ENCODE results near the gene F13A1.

DNA sequence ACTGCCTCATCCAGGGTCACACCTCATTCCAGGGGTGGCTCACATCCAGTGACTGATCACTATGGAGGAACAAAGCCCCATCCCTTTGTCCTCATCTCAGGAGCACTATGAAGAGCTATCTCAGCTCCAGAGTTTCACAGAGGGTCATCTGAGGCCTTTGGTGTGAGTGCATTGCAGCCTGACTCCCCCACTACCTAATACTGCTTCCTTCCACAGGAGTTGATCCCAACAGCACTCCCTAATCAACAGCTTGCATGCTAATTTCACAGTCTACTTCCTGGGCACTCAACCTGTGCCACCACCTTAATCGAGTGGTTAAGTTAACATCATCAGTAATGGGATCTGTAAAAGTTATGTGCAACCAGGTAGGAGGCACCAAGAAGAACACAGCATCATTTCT, 37.7 kb downstream of the F13A1 start:
- no peak for TF ChIP-seq GABPA (IDR thresholded peaks at IDR 0.05; ENCODE audit: borderline replicate concordance, insufficient read depth, low read length)
- no peak for TF ChIP-seq EGR1 (IDR thresholded peaks at IDR 0.05; ENCODE audit: borderline replicate concordance, low read depth, low read length)
- TF ChIP-seq RAD21 (IDR thresholded peaks at IDR 0.05 in 1 of 2, conservative IDR thresholded peaks at IDR 0.05 in 1 of 2; ENCODE audit: low read depth in 2 of 2, low read length in 2 of 2): no peak
- TF ChIP-seq, protein P1, sequence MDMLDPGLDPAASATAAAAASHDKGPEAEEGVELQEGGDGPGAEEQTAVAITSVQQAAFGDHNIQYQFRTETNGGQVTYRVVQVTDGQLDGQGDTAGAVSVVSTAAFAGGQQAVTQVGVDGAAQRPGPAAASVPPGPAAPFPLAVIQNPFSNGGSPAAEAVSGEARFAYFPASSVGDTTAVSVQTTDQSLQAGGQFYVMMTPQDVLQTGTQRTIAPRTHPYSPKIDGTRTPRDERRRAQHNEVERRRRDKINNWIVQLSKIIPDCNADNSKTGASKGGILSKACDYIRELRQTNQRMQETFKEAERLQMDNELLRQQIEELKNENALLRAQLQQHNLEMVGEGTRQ (IDR thresholded peaks at IDR 0.05; ENCODE audit: low read length): no peak
- TF ChIP-seq, protein P2, sequence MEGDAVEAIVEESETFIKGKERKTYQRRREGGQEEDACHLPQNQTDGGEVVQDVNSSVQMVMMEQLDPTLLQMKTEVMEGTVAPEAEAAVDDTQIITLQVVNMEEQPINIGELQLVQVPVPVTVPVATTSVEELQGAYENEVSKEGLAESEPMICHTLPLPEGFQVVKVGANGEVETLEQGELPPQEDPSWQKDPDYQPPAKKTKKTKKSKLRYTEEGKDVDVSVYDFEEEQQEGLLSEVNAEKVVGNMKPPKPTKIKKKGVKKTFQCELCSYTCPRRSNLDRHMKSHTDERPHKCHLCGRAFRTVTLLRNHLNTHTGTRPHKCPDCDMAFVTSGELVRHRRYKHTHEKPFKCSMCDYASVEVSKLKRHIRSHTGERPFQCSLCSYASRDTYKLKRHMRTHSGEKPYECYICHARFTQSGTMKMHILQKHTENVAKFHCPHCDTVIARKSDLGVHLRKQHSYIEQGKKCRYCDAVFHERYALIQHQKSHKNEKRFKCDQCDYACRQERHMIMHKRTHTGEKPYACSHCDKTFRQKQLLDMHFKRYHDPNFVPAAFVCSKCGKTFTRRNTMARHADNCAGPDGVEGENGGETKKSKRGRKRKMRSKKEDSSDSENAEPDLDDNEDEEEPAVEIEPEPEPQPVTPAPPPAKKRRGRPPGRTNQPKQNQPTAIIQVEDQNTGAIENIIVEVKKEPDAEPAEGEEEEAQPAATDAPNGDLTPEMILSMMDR (IDR thresholded peaks at IDR 0.05; ENCODE audit: control extremely low read depth in 1 of 3, insufficient read depth in 1 of 3, low read depth in 1 of 3, low read length in 3 of 3): no peak
- no peak for TF ChIP-seq POLR2A (IDR thresholded peaks at IDR 0.05; ENCODE audit: control extremely low read depth in 1 of 2, low read depth in 2 of 2, low read length in 2 of 2)
- TF ChIP-seq, protein P3, sequence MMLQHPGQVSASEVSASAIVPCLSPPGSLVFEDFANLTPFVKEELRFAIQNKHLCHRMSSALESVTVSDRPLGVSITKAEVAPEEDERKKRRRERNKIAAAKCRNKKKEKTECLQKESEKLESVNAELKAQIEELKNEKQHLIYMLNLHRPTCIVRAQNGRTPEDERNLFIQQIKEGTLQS (IDR thresholded peaks at IDR 0.05; ENCODE audit: insufficient read depth, low read depth, low read length): no peak

Measured in H1 (cell line).